Endothelial cell (in vitro differentiated cells): ENCODE data around the gene CAMKMT. TPM values are rescaled to one million over a fixed set of nuclear protein-coding genes. Genes with fewer than 3 reads are reported as not detected.

Experiments
- DNase-seq: peaks from one replicate; pipeline ENCODE4 v3.0.0; 2021; ENCODE audit warnings: low spot score
- H3K27ac Mint-ChIP-seq: one replicate; pipeline ENCODE4 v1.8.0; 2021; ENCODE audit warnings: mixed read lengths, inconsistent platforms; ENCODE audit not compliant: unreplicated experiment
- H3K27me3 Mint-ChIP-seq: one replicate; pipeline ENCODE4 v1.8.0; 2021; ENCODE audit warnings: mild to moderate bottlenecking, moderate library complexity, mixed read lengths, inconsistent platforms; ENCODE audit not compliant: unreplicated experiment
- H3K36me3 Mint-ChIP-seq: one replicate; pipeline ENCODE4 v1.8.0; 2021; ENCODE audit warnings: mild to moderate bottlenecking, low read depth, mixed read lengths, inconsistent platforms; ENCODE audit not compliant: unreplicated experiment
- H3K4me1 Mint-ChIP-seq: one replicate; pipeline ENCODE4 v1.8.0; 2021; ENCODE audit warnings: mild to moderate bottlenecking, mixed read lengths, inconsistent platforms; ENCODE audit not compliant: unreplicated experiment
- H3K4me3 Mint-ChIP-seq: one replicate; pipeline ENCODE4 v1.8.0; 2021; ENCODE audit warnings: mild to moderate bottlenecking, mixed read lengths, inconsistent platforms; ENCODE audit not compliant: unreplicated experiment
- H3K9me3 Mint-ChIP-seq: one replicate; pipeline ENCODE4 v1.8.0; 2021; ENCODE audit warnings: mixed read lengths, inconsistent platforms; ENCODE audit not compliant: unreplicated experiment
- total RNA-seq: library from RNA; stranded (reverse); fragmentation: NEBNext Ultra II Directional; extraction: Animal tissue kit (Norgen Biotek cat#: 25700); gene quantifications from one replicate; pipeline ENCODE4 v1.2.1, GENCODE V29; 2021; ENCODE audit not compliant: unreplicated experiment
- TF ChIP-seq, protein P1 (sequence below): fragments of 200-600 bp; sonication (generic); IDR thresholded peaks from one replicate; pipeline ENCODE4 v1.5.0; 2021; ENCODE audit warnings: antibody characterized with exemption; ENCODE audit not compliant: unreplicated experiment

Gene CAMKMT
- total RNA-seq, 1 donor from 2014 or later: 8.4 TPM

DNA sequence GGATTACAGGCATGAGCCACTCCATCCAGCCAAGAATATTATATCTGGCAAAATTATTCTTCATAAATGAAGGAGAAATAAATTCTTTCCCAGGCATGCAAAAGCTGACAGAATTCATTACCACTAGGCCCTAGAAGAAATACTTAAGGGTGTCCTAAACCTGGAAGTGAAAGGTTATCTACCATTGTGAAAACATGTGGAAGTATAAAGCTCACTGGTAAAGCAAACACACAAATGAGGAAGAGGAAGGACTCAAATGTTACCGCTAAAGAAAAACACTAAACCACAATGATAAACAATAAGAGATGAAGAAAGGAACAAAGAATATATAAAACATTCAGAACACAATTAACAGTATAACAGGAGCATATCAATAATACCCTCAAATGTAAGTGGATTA, 171.8 kb downstream of the CAMKMT start:
- Mint-ChIP-seq H3K4me3 (no peak overlapping the region), H3K9me3 (no peaks in the 10 kb centered on the region), H3K27ac (no peak overlapping the region), H3K4me1 (no peaks in the 10 kb centered on the region), H3K36me3 (no peaks in the 10 kb centered on the region), H3K27me3 (no peaks in the 10 kb centered on the region)
- TF ChIP-seq, protein P1, sequence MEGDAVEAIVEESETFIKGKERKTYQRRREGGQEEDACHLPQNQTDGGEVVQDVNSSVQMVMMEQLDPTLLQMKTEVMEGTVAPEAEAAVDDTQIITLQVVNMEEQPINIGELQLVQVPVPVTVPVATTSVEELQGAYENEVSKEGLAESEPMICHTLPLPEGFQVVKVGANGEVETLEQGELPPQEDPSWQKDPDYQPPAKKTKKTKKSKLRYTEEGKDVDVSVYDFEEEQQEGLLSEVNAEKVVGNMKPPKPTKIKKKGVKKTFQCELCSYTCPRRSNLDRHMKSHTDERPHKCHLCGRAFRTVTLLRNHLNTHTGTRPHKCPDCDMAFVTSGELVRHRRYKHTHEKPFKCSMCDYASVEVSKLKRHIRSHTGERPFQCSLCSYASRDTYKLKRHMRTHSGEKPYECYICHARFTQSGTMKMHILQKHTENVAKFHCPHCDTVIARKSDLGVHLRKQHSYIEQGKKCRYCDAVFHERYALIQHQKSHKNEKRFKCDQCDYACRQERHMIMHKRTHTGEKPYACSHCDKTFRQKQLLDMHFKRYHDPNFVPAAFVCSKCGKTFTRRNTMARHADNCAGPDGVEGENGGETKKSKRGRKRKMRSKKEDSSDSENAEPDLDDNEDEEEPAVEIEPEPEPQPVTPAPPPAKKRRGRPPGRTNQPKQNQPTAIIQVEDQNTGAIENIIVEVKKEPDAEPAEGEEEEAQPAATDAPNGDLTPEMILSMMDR: no peak
- DNase-seq: no peak

DNA sequence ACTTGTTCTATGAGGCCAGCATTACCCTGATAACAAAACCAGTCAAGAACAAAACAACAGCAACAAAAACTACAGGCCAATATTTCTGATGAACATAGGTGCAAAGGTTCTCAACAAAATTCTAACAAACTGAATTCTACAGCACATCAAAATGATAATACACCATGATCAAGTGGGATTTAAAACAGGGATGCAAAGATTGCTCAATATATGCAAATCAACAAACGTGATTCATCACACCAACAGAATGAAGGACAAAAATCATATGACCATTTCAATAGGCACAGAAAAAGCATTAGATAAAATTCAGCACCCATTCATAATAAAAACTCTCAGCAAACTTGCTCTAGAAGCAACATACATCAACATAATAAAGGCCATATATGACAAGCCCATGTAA, 173.6 kb downstream of the CAMKMT start:
- no peaks in the 10 kb centered on the region for H3K27me3 Mint-ChIP-seq
- DNase-seq: no peak
- H3K36me3 Mint-ChIP-seq: no peaks in the 10 kb centered on the region
- H3K4me1 Mint-ChIP-seq: no peaks in the 10 kb centered on the region
- TF ChIP-seq, protein P1: no peak
- H3K9me3 Mint-ChIP-seq: no peaks in the 10 kb centered on the region
- H3K4me3 Mint-ChIP-seq: no peak overlapping the region
- H3K27ac Mint-ChIP-seq: no peak overlapping the region

DNA sequence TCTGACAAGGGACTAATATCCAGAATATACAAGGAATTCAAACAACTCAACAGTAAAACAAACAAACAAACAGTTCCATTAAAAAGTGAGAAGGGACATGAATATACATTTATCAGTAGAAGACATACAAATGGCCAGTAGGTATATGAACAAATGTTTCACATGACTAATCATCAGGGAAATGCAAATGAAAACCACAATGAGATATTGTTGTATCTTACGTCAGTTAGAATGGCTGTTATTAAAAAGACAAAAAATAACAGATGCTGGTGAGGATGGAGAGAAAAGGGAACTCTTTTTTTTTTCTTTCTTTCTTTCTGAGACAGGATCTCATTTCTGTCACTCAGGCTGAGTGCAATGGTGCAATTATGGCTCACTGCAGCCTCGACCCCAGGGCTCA, 175.5 kb downstream of the CAMKMT start:
- Mint-ChIP-seq H3K27ac (no peak overlapping the region), H3K4me1 (no peaks in the 10 kb centered on the region), H3K36me3 (no peaks in the 10 kb centered on the region), H3K4me3 (no peak overlapping the region), H3K27me3 (no peaks in the 10 kb centered on the region), H3K9me3 (no peaks in the 10 kb centered on the region)
- TF ChIP-seq, protein P1: no peak
- DNase-seq: no peak

DNA sequence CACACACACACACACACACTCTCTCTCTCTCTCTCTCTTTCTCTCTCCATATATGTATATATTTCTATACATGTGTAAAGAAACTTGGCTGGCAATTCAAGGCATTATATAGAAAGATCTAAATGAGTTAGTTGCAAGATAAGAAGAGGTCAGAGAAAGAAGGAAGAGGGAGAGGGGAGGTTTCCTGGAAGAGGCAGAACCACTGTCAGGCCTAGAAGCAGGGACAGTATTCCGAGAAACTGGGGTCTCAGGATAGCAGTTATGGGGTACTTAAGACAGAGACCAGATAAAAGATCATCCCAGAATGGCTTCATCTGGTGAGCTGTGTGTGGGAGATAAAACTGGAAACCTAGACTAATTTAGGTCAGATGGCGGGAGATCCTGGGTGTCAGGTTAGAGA, 180.8 kb downstream of the CAMKMT start:
- Mint-ChIP-seq H3K4me3 (no peak overlapping the region), H3K9me3 (no peaks in the 10 kb centered on the region), H3K27me3 (peaks cover 2% of the 10 kb centered on the region), H3K36me3 (no peaks in the 10 kb centered on the region), H3K27ac (no peak overlapping the region), H3K4me1 (peaks cover 5% of the 10 kb centered on the region)
- TF ChIP-seq, protein P1: no peak
- DNase-seq: no peak

DNA sequence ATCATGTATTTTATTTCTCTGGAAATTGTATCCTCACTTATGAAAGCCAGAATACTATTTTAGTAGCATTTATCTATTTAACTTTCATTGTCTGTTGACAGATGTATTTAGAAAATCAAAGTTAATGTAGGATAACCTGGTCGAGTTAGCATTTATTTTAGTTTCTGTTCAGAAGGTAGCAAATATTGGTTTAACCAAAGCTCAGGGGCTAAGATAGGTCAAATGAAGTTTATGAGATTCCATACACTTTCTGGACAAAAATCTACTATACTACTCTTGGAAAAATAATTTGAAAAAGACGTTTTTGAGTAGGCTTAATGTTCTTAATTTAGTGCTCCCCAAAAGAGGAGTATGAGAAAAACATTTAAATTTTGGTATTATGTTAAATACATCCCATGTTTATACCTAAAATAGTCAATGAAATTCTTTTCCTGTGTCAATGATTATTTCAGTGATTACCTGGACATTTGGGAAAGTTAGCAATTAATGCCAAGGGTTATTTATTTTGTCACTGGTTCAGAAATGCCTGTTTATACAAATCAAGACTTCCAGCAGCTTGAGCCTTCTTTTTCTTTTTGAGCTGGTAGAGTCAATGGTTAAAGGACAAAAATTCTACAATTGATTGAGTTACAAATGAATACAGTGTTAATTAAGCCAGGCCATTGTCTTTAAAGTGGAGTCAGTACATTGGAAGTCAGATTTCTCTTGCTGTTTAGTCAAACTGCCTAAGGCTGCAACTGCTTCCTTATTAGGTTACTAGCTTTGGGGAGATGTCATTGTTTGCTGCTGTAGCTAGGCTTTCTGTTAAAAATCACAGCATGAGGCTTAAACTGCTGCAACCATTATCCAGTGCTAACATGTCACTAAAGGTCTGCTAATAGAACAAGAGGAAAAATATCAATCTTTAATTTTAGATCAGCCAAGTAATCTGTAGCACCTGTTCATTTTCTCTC, 182.3 kb downstream of the CAMKMT start:
- no peaks in the 10 kb centered on the region for H3K9me3 Mint-ChIP-seq
- no peak for DNase-seq
- H3K4me1 Mint-ChIP-seq: peaks cover 5% of the 10 kb centered on the region
- H3K27ac Mint-ChIP-seq: no peak overlapping the region
- H3K27me3 Mint-ChIP-seq: peaks cover 2% of the 10 kb centered on the region
- H3K4me3 Mint-ChIP-seq: no peak overlapping the region
- TF ChIP-seq, protein P1: no peak
- H3K36me3 Mint-ChIP-seq: no peaks in the 10 kb centered on the region
